Neural cell (in vitro differentiated cells): Measurements from ENCODE around the gene PFN2.

ENCODE experiments used
- EP300 ChIP-seq: fragments of 450-650 bp; conservative IDR thresholded peaks from 2 replicates; pipeline ENCODE4 v1.6.1; 2014; ENCODE audit warnings: antibody characterized with exemption, mild to moderate bottlenecking, moderate library complexity; ENCODE audit not compliant: poor library complexity, severe bottlenecking
- EZH2 ChIP-seq: fragments of 200-600, 300-800 bp; shearing (Covaris generic), sonication (generic); IDR thresholded peaks from 2 replicates; pipeline ENCODE4 v1.6.1; 2014; ENCODE audit warnings: antibody characterized with exemption, low read length, borderline replicate concordance, mild to moderate bottlenecking; ENCODE audit not compliant: insufficient read depth, poor library complexity, severe bottlenecking
- POLR2AphosphoS5 ChIP-seq: IDR thresholded peaks from 2 replicates; pipeline ENCODE4 v1.6.1; 2012
- RAD21 ChIP-seq: fragments of 450-650 bp; conservative IDR thresholded peaks from 2 replicates; pipeline ENCODE4 v1.6.1; 2014; ENCODE audit warnings: antibody characterized with exemption, mild to moderate bottlenecking, moderate library complexity
- TF ChIP-seq, protein P1 (sequence below): fragments of 450-650 bp; IDR thresholded peaks from 2 replicates; pipeline ENCODE4 v1.5.1; 2014; ENCODE audit warnings: antibody characterized with exemption, mild to moderate bottlenecking, moderate library complexity; ENCODE audit not compliant: poor library complexity, severe bottlenecking

DNA sequence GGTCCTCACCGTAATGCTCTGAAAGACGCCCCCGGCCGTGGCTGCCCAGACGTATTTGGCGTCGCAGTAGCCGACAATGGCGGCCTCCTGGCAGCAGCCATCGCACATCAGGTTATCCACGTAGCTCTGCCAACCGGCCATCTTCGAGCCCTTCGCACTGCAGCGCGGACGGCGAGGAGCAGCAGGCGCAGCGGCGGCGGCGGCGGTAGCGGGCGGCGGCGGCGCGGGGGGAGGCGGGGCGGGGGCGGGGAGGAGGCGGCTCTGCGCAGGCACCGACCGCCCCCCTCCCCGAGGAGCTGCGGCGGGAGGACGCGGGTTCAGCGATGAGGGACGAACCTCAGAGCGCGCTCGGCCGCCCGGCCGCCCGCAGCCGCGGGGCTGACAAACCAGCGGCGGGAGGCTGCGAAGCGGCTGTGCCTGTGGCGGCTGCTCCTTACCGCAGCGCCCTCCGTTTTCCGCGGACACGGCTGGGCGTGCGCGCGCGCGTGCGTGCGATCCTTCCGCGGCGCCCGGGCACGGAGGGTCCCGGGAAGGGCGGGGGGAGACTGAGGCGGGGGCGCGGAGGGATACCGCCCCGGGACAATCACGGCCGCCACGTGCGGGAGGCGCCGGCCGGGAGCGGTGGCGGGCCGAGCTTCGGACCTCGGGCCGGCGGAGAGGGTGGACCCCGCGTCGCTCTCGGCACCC is at the start of gene PFN2:
- TF ChIP-seq POLR2AphosphoS5 (peak; percentile 88), EP300 (peak; percentile 71), RAD21 (no peak), EZH2 (no peak)
- TF ChIP-seq, protein P1, sequence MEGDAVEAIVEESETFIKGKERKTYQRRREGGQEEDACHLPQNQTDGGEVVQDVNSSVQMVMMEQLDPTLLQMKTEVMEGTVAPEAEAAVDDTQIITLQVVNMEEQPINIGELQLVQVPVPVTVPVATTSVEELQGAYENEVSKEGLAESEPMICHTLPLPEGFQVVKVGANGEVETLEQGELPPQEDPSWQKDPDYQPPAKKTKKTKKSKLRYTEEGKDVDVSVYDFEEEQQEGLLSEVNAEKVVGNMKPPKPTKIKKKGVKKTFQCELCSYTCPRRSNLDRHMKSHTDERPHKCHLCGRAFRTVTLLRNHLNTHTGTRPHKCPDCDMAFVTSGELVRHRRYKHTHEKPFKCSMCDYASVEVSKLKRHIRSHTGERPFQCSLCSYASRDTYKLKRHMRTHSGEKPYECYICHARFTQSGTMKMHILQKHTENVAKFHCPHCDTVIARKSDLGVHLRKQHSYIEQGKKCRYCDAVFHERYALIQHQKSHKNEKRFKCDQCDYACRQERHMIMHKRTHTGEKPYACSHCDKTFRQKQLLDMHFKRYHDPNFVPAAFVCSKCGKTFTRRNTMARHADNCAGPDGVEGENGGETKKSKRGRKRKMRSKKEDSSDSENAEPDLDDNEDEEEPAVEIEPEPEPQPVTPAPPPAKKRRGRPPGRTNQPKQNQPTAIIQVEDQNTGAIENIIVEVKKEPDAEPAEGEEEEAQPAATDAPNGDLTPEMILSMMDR, result peak; percentile 7
